Tibial artery (tissue), 4 donors: ENCODE results near the gene COBLL1.
A peak's percentile ranks its signal among the peaks of the same experiment; 100 is the strongest.

Source experiments
- DNase-seq, 2 donors: peaks; one replicate each; pipeline ENCODE4 v3.0.0-alpha.2; 2019
- H3K27ac ChIP-seq, 2 donors: fragments of 200-600 bp; sonication (generic) in 1 of 2; 1 replicate in 1 of 2; 2 replicates in 1 of 2; pipeline ENCODE4 v1.5.1; 2018 to 2019; ENCODE audit warnings: mild to moderate bottlenecking in 1 of 2
- H3K27me3 ChIP-seq, 2 donors: fragments of 200-600 bp; sonication (generic) in 1 of 2; one replicate each; pipeline versions ENCODE4 v1.5.1 to v1.6.0; 2016 to 2019
- H3K36me3 ChIP-seq, 3 donors: fragments of 200-600 bp; sonication (generic) in 2 of 3; one replicate each; pipeline ENCODE4 v1.5.1; 2016 to 2019; ENCODE audit warnings: mild to moderate bottlenecking in 2 of 3
- H3K4me1 ChIP-seq, 4 donors: fragments of 200-600 bp; sonication (generic) in 2 of 4; 1 replicate in 3 of 4; 2 replicates in 1 of 4; pipeline ENCODE4 v1.5.1; 2016 to 2019
- H3K4me3 ChIP-seq, 2 donors: fragments of 200-600 bp; sonication (generic) in 1 of 2; 1 replicate in 1 of 2; 2 replicates in 1 of 2; pipeline ENCODE4 v1.5.1; 2018 to 2019; ENCODE audit warnings: mild to moderate bottlenecking in 2 of 2
- H3K9me3 ChIP-seq, 3 donors: fragments of 200-600 bp; sonication (generic) in 1 of 3; one replicate each; pipeline ENCODE4 v1.5.1; 2016 to 2019
- CTCF ChIP-seq, 2 experiments: fragments of 200-600 bp in 1 of 2; fragments of 450-650 bp in 1 of 2; IDR thresholded peaks; one replicate each; pipeline ENCODE4 v1.5.1; 2017 to 2019; ENCODE audit warnings: antibody characterized with exemption in 2 of 2, mild to moderate bottlenecking in 1 of 2, moderate library complexity in 1 of 2
- intact Hi-C: fragments of 100-400 bp; cut with DNase I; formaldehyde crosslinking; loops from one replicate; pipeline ENCODE4 v1.15.0; 2023; ENCODE audit warnings: low total_unique reads

COBLL1 gene

GRCh38 chr2:164800572-164800971 lies 41.1 kb downstream of the COBLL1 start:
- H3K4me1 ChIP-seq, result peaks cover 0 to 77% (median 19%) of the 10 kb centered on the region in 4 donors
- intact Hi-C loops, result no loop called here
- DNase-seq, result no peak

DNA sequence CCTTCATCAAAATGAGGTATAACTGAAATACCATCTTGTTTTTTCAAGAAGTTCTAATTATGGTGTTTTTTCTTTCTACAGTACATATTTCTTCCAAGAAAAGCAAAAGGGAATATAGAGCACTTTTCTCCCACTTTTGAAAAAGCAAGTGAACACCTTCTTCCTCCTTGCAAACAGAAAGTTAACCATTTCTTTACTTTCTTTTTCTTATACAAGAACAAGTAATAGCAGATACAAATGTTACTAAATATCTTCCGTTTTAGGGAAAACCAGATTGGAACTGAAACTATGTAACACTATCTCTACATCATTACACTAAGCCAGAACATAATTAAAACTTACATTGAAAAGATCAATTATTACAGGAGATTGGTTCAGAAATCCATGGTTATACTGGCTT lies 44.0 kb downstream of the COBLL1 start:
- Histone ChIP-seq H3K9me3 (no peaks in the 10 kb centered on the region), H3K27me3 (no peaks in the 10 kb centered on the region), H3K27ac (peak overlapping the region; percentile 11 to 24), H3K36me3 (no peaks in the 10 kb centered on the region), H3K4me3 (no peak overlapping the region), H3K4me1 (peaks cover 0 to 90% (median 22%) of the 10 kb centered on the region in 4 donors)
- no peak for TF ChIP-seq CTCF (IDR thresholded peaks at IDR 0.05)
- intact Hi-C loops, result no loop called here
- DNase-seq, result no peak

More at GRCh38 chr2:164800572-164800971, 41.1 kb downstream of the COBLL1 start:
- H3K27ac ChIP-seq, result no peak overlapping the region
- H3K4me3 ChIP-seq, result no peak overlapping the region
- no peaks in the 10 kb centered on the region for H3K36me3 ChIP-seq
- H3K9me3 ChIP-seq, result no peaks in the 10 kb centered on the region
- TF ChIP-seq CTCF (IDR thresholded peaks at IDR 0.05), result no peak
- H3K27me3 ChIP-seq, result no peaks in the 10 kb centered on the region

GRCh38 chr2:164796999-164797398 lies 44.6 kb downstream of the COBLL1 start:
- Histone ChIP-seq H3K27me3 (no peaks in the 10 kb centered on the region), H3K4me3 (no peak overlapping the region), H3K4me1 (peaks cover 0 to 90% (median 25%) of the 10 kb centered on the region in 4 donors), H3K9me3 (no peaks in the 10 kb centered on the region), H3K36me3 (no peaks in the 10 kb centered on the region), H3K27ac (peak overlapping the region; percentile 11 to 24)
- DNase-seq, result no peak
- TF ChIP-seq CTCF (IDR thresholded peaks at IDR 0.05), result no peak
- intact Hi-C loops, result no loop called here

GRCh38 chr2:164794432-164795231 lies 47.0 kb downstream of the COBLL1 start:
- H3K4me3 ChIP-seq, result peak overlapping the region; percentile 8
- peaks cover 0 to 93% (median 24%) of the 10 kb centered on the region in 4 donors for H3K4me1 ChIP-seq
- no peak for DNase-seq
- no peaks in the 10 kb centered on the region for H3K36me3 ChIP-seq
- peak overlapping the region; percentile 60 to 68 for H3K27ac ChIP-seq
- intact Hi-C loops, result no loop called here
- H3K9me3 ChIP-seq, result no peaks in the 10 kb centered on the region
- no peaks in the 10 kb centered on the region for H3K27me3 ChIP-seq
- TF ChIP-seq CTCF (IDR thresholded peaks at IDR 0.05), result no peak

DNA sequence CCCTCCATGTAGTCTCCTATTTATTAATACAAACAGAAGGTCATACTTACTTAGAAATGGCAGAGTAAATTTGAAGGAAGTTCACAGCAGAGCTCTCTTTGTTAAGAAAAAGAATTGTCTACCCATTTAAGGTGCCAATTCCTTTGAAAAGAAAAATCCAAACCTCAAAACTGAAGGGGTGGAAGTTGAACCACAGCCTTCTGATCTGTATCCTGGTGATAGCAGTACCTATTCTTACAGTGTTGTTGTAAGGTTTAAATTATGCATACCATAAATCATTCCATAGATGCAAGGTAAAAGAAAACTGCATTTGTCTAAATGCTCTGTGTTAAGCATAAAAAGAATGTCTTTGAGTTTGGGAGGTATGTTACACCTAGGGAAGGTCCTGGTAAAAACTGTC lies 47.6 kb downstream of the COBLL1 start:
- Histone ChIP-seq H3K9me3 (no peaks in the 10 kb centered on the region), H3K27me3 (no peaks in the 10 kb centered on the region), H3K4me1 (peaks cover 0 to 94% (median 24%) of the 10 kb centered on the region in 4 donors), H3K36me3 (no peaks in the 10 kb centered on the region), H3K27ac (peak overlapping the region; percentile 60 to 68), H3K4me3 (no peak overlapping the region)
- intact Hi-C loops, result no loop called here
- DNase-seq, result no peak
- no peak for TF ChIP-seq CTCF (IDR thresholded peaks at IDR 0.05)
